ES-I3 (cell line): Measurements from ENCODE around the gene CAMK4.

ENCODE experiments used
- H3K36me3 ChIP-seq: 2 replicates; pipeline ENCODE4 v1.6.1; 2013; ENCODE audit warnings: mild to moderate bottlenecking, low read length, control low read depth, moderate library complexity; ENCODE audit not compliant: insufficient read depth
- H3K4me1 ChIP-seq: 2 replicates; pipeline ENCODE4 v1.6.1; 2013; ENCODE audit warnings: mild to moderate bottlenecking, control low read depth, low read length; ENCODE audit not compliant: insufficient read depth
- H3K9ac ChIP-seq: 2 replicates; pipeline ENCODE4 v1.6.1; 2013; ENCODE audit warnings: low read depth, mild to moderate bottlenecking, low read length, moderate library complexity
- H3K9me3 ChIP-seq: 2 replicates; pipeline ENCODE4 v1.6.1; 2013; ENCODE audit warnings: mild to moderate bottlenecking, low read length, moderate library complexity; ENCODE audit not compliant: control insufficient read depth, insufficient read depth

CAMK4 gene

GRCh38 chr5:111223787-111224560, at the start of gene CAMK4:
Gene CAMK4, plus strand, starts transcription at chr5:111224384. Its CDS starts 100 bp downstream, at chr5:111224484.
- Histone ChIP-seq H3K9ac (peak within 1 kb of the TSS; percentile 58), H3K36me3 (no peaks in the 10 kb centered on the region), H3K4me1 (no peaks in the 10 kb centered on the region; the same call in 1 of the 2 replicates), H3K9me3 (no peaks in the 10 kb centered on the region)

- H3K9ac ChIP-seq = no peak overlapping the region
Measured at GRCh38 chr5:111183064-111183463, 41.1 kb upstream of the CAMK4 start.

GRCh38 chr5:111187079-111187478, 37.1 kb upstream of the CAMK4 start:
- Histone ChIP-seq H3K36me3 (no peaks in the 10 kb centered on the region), H3K4me1 (no peaks in the 10 kb centered on the region), H3K9ac (no peak overlapping the region), H3K9me3 (no peaks in the 10 kb centered on the region)

More at GRCh38 chr5:111183064-111183463, 41.1 kb upstream of the CAMK4 start:
- Histone ChIP-seq H3K36me3 (no peaks in the 10 kb centered on the region), H3K4me1 (no peaks in the 10 kb centered on the region), H3K9me3 (no peaks in the 10 kb centered on the region)

- Histone ChIP-seq H3K36me3 (no peaks in the 10 kb centered on the region), H3K9ac (no peak overlapping the region), H3K4me1 (no peaks in the 10 kb centered on the region), H3K9me3 (no peaks in the 10 kb centered on the region)
Measured at GRCh38 chr5:111194053-111194452, 30.1 kb upstream of the CAMK4 start.

GRCh38 chr5:111194925-111195324, 29.3 kb upstream of the CAMK4 start:
- no peaks in the 10 kb centered on the region for H3K4me1 ChIP-seq
- no peak overlapping the region for H3K9ac ChIP-seq
- no peaks in the 10 kb centered on the region for H3K9me3 ChIP-seq
- no peaks in the 10 kb centered on the region for H3K36me3 ChIP-seq

- no peaks in the 10 kb centered on the region for H3K9me3 ChIP-seq
Measured at GRCh38 chr5:111197523-111197922, 26.7 kb upstream of the CAMK4 start.

GRCh38 chr5:111198281-111198966, 25.8 kb upstream of the CAMK4 start:
- Histone ChIP-seq H3K36me3 (no peaks in the 10 kb centered on the region), H3K9ac (no peak overlapping the region), H3K9me3 (no peaks in the 10 kb centered on the region), H3K4me1 (no peaks in the 10 kb centered on the region)

More at GRCh38 chr5:111197523-111197922, 26.7 kb upstream of the CAMK4 start:
- Histone ChIP-seq H3K4me1 (no peaks in the 10 kb centered on the region), H3K9ac (no peak overlapping the region), H3K36me3 (no peaks in the 10 kb centered on the region)

GRCh38 chr5:111200828-111201227, 23.4 kb upstream of the CAMK4 start:
- no peaks in the 10 kb centered on the region for H3K4me1 ChIP-seq
- H3K36me3 ChIP-seq = no peaks in the 10 kb centered on the region
- no peaks in the 10 kb centered on the region for H3K9me3 ChIP-seq
- H3K9ac ChIP-seq = no peak overlapping the region

- Histone ChIP-seq H3K9me3 (no peaks in the 10 kb centered on the region), H3K4me1 (no peaks in the 10 kb centered on the region), H3K9ac (no peak overlapping the region), H3K36me3 (no peaks in the 10 kb centered on the region)
Measured at GRCh38 chr5:111201705-111202104, 22.5 kb upstream of the CAMK4 start.

GRCh38 chr5:111211341-111211740, 12.8 kb upstream of the CAMK4 start:
- Histone ChIP-seq H3K4me1 (no peaks in the 10 kb centered on the region), H3K9ac (no peak overlapping the region), H3K9me3 (no peaks in the 10 kb centered on the region)

GRCh38 chr5:111214052-111214742, 10.0 kb upstream of the CAMK4 start:
- no peaks in the 10 kb centered on the region for H3K9me3 ChIP-seq
- no peaks in the 10 kb centered on the region for H3K4me1 ChIP-seq
- H3K36me3 ChIP-seq = no peaks in the 10 kb centered on the region
- H3K9ac ChIP-seq = no peak overlapping the region

More at GRCh38 chr5:111211341-111211740, 12.8 kb upstream of the CAMK4 start:
- no peaks in the 10 kb centered on the region for H3K36me3 ChIP-seq

- Histone ChIP-seq H3K9ac (no peak overlapping the region), H3K36me3 (no peaks in the 10 kb centered on the region), H3K9me3 (no peaks in the 10 kb centered on the region), H3K4me1 (no peaks in the 10 kb centered on the region)
Measured at GRCh38 chr5:111215971-111216370, 8.2 kb upstream of the CAMK4 start.

- Histone ChIP-seq H3K9me3 (no peaks in the 10 kb centered on the region), H3K9ac (no peak overlapping the region), H3K4me1 (no peaks in the 10 kb centered on the region), H3K36me3 (no peaks in the 10 kb centered on the region)
Measured at GRCh38 chr5:111221139-111221538, 3.0 kb upstream of the CAMK4 start.

- H3K36me3 ChIP-seq = no peaks in the 10 kb centered on the region
- no peaks in the 10 kb centered on the region for H3K9me3 ChIP-seq
- peak overlapping the region; percentile 58 for H3K9ac ChIP-seq
- H3K4me1 ChIP-seq = no peaks in the 10 kb centered on the region; the same call in 1 of the 2 replicates
Measured at GRCh38 chr5:111223101-111223786, 940 bp upstream of the CAMK4 start.
